Measurements from ENCODE around the gene SFSWAP. TPM values are rescaled to one million over a fixed set of nuclear protein-coding genes. Genes with fewer than 3 reads are reported as not detected.
A peak's percentile ranks its signal among the peaks of the same experiment; 100 is the strongest.

Gene SFSWAP
- total RNA-seq, 1 experiment from 2014 or later: 76.3 TPM

- no peak for TF ChIP-seq ATF2 (CRISPR knock-in tag; IDR thresholded peaks at IDR 0.05; ENCODE audit: borderline replicate concordance, low read depth)
- TF ChIP-seq FOXK1 (CRISPR knock-in tag; IDR thresholded peaks at IDR 0.05): no peak
- no peak for TF ChIP-seq ZNF532 (CRISPR knock-in tag; IDR thresholded peaks at IDR 0.05; ENCODE audit: borderline replicate concordance)
- no peak for TF ChIP-seq GABPB1 (CRISPR knock-in tag; IDR thresholded peaks at IDR 0.05)
- no peak for TF ChIP-seq CTCF (IDR thresholded peaks at IDR 0.05)
These were observed 10.7 kb downstream of the SFSWAP start (continued) for GRCh38 chr12:131721548-131721947.

- Mint-ChIP-seq H3K36me3 (peaks cover 71% of the 10 kb centered on the region), H3K27me3 (ENCODE audit: low read depth) (no peaks in the 10 kb centered on the region), H3K9me3 (no peaks in the 10 kb centered on the region), H3K4me3 (peak overlapping the region; percentile 18), H3K4me1 (peaks cover 65% of the 10 kb centered on the region), H3K27ac (peak overlapping the region; percentile 98)
- ChIA-PET CTCF (interaction anchor here (0.5 to 1.8 kb wide), 11 partner anchors 12 to 415 kb away, joined by 3 to 7 read pairs (median 3); partner anchors contain the start of gene SFSWAP), POLR2A (interaction anchor here (1.2 kb wide), 1 partner anchor 13 kb away, joined by 6 read pairs; the partner anchor contains the start of gene SFSWAP)
- TF ChIP-seq TEAD1 (CRISPR knock-in tag; IDR thresholded peaks at IDR 0.05) (peak; percentile 53; the same call in 1 of the 2 replicates), ZSCAN18 (CRISPR knock-in tag; IDR thresholded peaks at IDR 0.05) (no peak), ETV6 (CRISPR knock-in tag; IDR thresholded peaks at IDR 0.05) (peak; percentile 81; the same call in 1 of the 2 replicates), OVOL2 (CRISPR knock-in tag; IDR thresholded peaks at IDR 0.05; ENCODE audit: borderline replicate concordance) (no peak), SP1 (CRISPR knock-in tag; conservative IDR thresholded peaks at IDR 0.05) (0 out of 2 replicates have a peak, but pooled peaks have one; percentile 23), ZNF423 (CRISPR knock-in tag; IDR thresholded peaks at IDR 0.05) (0 out of 2 replicates have a peak, but pooled peaks have one; percentile 15)
- peak; percentile 91 for ATAC-seq
- DNase-seq (ENCODE audit: low spot score): peak; percentile 39
These were observed 12.6 kb downstream of the SFSWAP start for GRCh38 chr12:131723532-131723931.

- peak overlapping the region; percentile 20; the same call in 1 of the 2 replicates for H3K4me3 Mint-ChIP-seq
- H3K36me3 Mint-ChIP-seq: peaks cover 66% of the 10 kb centered on the region
- H3K27me3 Mint-ChIP-seq (ENCODE audit: low read depth): no peaks in the 10 kb centered on the region
- ChIA-PET CTCF (interaction anchor here (1.1 kb wide), 1 partner anchor 31 kb away, joined by 3 read pairs; no protein-coding TSS in a partner anchor), POLR2A (no interaction called here)
- H3K27ac Mint-ChIP-seq: peak overlapping the region; percentile 98
- H3K9me3 Mint-ChIP-seq: no peaks in the 10 kb centered on the region
- ATAC-seq (peak; percentile 13), DNase-seq (ENCODE audit: low spot score) (no peak)
- H3K4me1 Mint-ChIP-seq: peaks cover 71% of the 10 kb centered on the region
- TF ChIP-seq FOXP4 (CRISPR knock-in tag; IDR thresholded peaks at IDR 0.05) (peak; percentile 17; the same call in 1 of the 2 replicates), SP1 (CRISPR knock-in tag; conservative IDR thresholded peaks at IDR 0.05) (0 out of 2 replicates have a peak, but pooled peaks have one; percentile 25), ZNF532 (CRISPR knock-in tag; IDR thresholded peaks at IDR 0.05; ENCODE audit: borderline replicate concordance) (0 out of 2 replicates have a peak, but pooled peaks have one; percentile 32), HMGXB4 (CRISPR knock-in tag; IDR thresholded peaks at IDR 0.05) (no peak)
These were observed 13.6 kb downstream of the SFSWAP start for GRCh38 chr12:131724534-131724933.
